Amniotic stem cell (primary cell): Measurements from ENCODE around the gene MICAL3.

Experiments used
- DNase-seq: peaks from one replicate; lab custom pipeline; 2025; lab: John Stamatoyannopoulos, UW

Gene MICAL3

DNA sequence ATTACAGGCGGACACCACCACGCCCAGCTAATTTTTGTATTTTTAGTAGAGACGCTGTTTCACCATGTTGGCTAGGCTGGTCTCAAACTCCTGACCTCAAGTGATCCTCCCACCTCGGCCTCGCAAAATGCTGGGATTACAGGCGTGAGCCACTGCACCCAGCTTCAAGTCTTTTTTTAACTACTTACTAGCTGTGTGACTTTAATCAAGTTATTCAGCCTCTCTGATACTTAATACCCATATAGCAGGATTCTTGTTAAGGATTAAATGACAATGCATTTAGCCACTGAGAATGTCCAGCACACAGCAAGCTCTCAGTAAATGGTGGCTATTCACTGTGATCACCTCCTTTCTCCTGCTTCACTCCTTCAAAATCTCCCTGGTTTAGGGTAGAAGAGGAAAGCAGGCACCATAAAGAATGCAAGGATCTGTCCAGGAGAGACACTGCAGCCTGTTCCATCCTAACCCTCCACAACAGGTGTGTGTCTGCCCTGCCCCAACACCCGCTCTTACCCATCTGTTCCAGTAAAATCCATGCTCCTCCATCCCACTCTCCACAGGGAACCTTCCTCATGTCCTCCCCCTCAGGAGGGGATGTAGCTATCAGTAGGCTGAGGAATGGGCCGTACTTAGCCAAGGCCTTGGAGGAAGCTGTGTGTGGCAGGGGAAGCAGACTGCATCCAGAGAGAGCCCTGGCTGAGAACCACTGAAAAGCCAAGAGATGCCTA, 69.3 kb downstream of the MICAL3 start:
- no peak for DNase-seq

DNA sequence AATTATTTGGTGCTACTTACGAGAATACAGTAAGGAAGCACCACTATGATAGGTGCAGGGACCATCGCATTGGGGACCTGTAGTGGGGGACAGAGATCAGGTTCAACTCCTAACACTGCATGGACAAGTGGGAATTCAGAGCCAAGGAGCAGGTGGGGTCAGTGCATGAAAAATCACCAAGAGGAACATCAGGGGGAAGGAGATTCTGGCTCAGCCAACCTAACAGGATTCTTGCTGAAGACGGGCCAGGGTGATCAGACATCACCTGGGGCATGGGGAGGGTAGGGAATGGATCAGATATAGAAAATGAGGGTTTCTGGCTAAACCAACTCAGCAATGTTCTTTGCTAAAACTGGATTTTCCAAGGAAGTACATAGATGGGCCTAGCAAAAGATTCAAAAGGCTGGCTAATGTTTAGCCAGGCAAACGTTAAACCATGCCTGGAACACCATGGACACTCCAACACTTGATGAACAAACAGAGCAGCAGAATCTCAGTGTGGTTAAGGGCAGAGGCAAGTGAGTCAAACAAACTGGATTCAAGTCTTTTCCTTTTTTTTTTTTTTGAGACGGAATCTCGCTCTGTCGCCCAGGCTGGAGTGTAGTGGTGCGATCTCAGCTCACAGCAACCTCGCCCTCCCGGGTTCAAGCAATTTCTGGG, 70.0 kb downstream of the MICAL3 start:
- no peak for DNase-seq

GRCh38 chr22:17953147-17953546, 71.2 kb downstream of the MICAL3 start:
- no peak for DNase-seq

GRCh38 chr22:17952273-17952801, 72.0 kb downstream of the MICAL3 start:
- no peak for DNase-seq

- no peak for DNase-seq
These were observed 73.0 kb downstream of the MICAL3 start for GRCh38 chr22:17951315-17951714.

GRCh38 chr22:17950651-17951214, 73.6 kb downstream of the MICAL3 start:
- no peak for DNase-seq

DNA sequence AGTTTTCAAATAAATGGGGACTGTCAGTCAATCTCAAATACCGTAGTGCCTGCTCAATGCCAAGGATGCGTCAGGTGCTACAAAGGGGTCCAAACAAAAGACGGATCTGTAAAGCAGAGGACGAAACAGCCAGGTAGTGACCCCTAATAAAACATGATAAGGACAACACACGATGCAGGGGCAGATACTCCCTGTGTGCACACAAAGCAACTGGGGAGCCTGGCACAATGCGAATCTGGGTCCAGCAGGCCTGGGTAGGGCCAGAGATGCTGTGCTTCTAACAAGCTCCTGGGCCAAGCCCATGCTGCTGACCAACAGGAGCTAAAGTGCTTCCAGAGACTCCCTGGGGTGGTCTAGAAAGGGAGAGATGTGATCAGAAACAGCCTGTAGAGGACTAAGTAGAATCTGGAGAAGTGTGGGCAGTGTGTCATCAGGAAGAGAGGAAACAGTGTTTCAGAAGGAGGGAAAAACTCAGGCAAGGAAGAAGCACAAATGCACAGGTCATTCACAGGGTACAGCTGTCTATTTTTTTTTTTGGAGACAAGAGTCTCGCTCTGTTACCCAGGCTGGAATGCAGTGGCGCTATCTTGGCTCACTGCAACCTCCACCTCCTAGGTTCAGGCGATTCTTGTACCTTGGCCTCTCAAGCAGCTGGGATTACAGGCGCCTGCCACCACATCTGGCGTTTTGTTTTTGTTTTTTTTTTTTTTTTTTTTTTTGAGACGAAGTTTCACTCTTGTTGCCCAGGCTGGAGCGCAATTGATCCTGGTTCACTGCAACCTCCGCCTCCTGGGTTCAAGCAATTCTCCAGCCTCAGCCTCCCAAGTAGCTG, 74.5 kb downstream of the MICAL3 start:
- no peak for DNase-seq

- DNase-seq: no peak
These were observed 76.3 kb downstream of the MICAL3 start for GRCh38 chr22:17948101-17948500.

GRCh38 chr22:17946662-17947367, 77.5 kb downstream of the MICAL3 start:
- DNase-seq: no peak

DNA sequence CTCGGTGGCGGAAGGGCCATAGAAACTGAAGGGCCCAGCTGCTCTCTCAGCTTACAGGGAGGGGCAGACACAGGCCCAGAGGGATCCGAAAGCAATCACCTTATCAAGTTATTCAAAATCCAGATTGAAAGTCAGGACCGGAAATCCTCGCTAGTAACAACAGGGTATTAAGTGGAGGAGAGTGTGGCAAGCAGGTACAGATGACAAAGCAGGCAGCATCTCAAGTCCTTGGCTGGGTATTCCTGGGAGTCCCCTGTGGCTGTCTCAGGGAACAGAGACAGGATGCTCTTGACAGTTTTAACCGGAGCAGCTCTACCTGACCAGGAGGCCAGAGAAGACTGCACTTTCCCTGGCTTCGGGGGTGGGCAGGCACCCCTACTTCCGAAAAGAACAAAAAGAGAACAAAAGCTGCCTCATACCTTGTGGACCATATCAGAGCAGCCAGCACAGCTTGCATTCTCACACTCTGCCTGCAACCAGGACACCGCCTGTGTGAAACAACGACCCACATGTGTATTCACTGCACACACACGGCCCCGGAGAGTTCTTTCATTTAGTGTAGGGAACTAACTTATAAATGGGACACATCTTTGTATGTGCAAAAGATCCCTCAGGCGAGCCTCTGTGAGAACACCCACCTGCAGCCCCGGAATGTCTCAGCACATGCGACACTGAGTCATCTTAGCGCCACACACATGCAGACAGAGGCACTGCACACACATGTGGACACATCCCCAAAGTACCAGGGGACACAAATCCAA, 78.3 kb downstream of the MICAL3 start:
- no peak for DNase-seq

DNA sequence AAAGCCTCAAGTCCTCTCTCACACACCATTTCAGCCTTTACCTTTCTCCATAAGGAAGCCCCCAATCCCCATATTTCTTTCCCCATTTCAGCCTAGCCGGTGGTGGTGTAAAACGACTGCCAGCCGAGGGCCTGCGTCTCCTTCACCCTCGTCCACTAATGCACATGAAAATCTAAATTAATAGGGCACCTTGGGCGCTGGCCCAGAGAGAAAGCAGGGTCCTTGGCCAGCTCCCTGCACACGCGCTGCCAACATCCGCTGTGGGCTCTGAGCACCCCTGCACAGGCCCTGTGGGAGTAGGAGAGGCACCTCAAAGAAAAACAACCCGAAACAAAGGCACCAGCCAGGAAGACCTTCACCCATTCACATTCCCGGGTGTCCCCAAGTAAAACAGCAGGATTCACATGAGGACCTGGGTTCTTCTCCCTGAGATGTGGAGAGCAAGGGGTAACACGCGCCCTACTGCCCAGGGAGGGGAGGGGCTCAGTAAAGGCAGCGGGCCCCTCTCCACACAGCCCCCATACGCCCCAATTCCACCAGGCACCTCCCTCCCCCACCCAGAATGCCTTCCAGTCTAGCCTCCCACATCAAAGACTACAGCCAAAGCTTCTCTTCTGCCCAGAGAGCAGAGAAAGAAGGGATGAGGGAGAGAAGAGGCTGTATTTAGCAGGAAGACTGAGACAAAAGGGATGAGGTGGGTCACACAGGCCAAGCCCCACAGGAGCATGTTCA, 79.0 kb downstream of the MICAL3 start:
- no peak for DNase-seq

- no peak for DNase-seq
These were observed 80.1 kb downstream of the MICAL3 start for GRCh38 chr22:17944256-17944655.

- DNase-seq: no peak
These were observed 80.7 kb downstream of the MICAL3 start for GRCh38 chr22:17943533-17944249.

DNA sequence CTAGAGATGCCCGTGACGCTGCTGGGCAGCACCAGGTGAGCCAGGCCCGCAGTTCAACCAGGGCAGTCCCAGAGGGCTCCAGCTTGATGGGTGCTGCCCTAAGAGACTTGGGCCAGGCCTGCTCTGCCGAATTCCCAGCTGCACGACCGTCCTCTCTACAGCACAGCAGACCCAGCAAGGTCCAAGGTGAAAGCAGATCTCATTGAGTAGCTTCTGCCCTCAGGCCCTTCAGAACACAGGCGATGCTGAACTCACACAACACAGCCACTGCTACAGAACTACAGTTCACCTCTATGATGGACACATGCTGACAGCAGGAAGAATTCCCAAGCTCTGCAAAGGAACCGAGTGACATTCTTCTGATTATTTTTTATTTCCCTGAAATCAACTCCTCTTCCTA, 81.6 kb downstream of the MICAL3 start:
- DNase-seq: no peak

DNA sequence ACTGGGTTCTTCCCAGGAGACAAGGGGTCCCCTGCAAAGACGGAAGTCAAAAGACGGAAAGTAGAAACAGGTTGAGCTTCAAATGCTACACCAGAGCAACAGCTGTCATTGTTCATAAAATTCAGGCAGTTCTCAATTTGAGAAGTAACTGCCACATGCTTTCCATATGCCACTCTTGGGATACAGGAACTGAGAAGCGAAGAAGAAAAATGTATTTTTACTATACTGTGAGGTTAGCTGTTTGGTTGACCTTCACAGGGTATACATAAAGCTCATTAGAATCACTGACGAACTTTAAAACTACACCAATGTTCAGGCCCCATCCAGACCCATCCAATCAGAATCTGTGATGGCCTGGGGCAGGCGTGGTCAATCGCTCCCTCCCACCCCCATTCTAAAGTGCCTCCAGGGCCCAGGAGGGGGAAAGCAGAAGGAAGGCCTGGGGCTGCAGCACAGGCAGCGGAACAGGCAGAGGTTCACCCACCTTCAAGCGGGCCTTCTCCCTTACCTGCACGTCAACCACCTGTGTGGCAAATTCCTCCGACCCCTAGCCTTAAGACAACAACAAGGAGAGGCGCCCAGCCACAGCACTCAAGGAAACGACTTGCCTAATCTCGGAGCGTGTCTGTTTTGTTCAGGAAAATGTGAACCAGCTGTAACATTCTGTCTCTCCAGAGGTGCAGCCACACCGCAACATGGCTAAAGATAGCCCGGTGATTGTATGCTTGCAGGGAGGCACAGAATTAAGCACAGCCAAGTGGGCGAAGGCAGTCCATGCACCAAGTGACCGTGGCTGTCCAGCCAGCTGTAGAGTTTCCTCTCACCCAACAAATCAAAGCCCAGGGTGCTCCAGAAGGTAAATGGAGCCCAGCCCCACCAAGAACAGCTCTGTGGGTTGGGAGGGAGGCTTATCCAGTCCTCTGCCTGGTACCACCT, 82.6 kb downstream of the MICAL3 start:
- DNase-seq: no peak

GRCh38 chr22:17939579-17939978, 84.8 kb downstream of the MICAL3 start:
- no peak for DNase-seq

DNA sequence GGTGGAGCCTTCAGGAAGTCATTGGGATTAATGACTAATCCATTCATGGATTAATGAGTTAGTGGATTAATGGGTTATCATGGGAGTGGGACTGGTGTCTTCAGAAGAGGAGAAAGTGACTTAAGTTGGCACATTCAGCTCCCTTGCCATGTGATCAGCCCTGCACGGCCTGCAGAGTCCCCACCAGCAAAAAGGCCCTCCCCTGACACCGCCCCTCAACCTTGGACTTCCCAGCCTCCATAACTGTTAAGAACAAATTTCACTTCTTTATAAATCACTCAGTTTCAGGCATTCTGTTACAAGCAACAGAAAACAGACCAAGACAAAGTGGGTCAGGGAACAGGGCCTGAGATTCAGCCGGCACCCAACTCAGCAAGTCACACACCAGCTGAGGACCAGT, 85.3 kb downstream of the MICAL3 start:
- no peak for DNase-seq

GRCh38 chr22:17938484-17938924, 85.9 kb downstream of the MICAL3 start:
- no peak for DNase-seq
